NOMO-1 treated with DMSO at 0.1 percent for 48 hours (cell line): ENCODE measurements around the gene HS3ST3A1.
A peak's percentile ranks its signal among the peaks of the same experiment; 100 is the strongest.
"Not testable (repeated sequence)": the region's sequence is repeated elsewhere in the genome, so short reads cannot be mapped to it uniquely, and the experiment has no call there.

ENCODE experiments used
- DNase-seq: peaks from one replicate; lab custom pipeline; 2025; ENCODE audit not compliant: unreplicated experiment; lab: John Stamatoyannopoulos, UW

HS3ST3A1 gene

DNA sequence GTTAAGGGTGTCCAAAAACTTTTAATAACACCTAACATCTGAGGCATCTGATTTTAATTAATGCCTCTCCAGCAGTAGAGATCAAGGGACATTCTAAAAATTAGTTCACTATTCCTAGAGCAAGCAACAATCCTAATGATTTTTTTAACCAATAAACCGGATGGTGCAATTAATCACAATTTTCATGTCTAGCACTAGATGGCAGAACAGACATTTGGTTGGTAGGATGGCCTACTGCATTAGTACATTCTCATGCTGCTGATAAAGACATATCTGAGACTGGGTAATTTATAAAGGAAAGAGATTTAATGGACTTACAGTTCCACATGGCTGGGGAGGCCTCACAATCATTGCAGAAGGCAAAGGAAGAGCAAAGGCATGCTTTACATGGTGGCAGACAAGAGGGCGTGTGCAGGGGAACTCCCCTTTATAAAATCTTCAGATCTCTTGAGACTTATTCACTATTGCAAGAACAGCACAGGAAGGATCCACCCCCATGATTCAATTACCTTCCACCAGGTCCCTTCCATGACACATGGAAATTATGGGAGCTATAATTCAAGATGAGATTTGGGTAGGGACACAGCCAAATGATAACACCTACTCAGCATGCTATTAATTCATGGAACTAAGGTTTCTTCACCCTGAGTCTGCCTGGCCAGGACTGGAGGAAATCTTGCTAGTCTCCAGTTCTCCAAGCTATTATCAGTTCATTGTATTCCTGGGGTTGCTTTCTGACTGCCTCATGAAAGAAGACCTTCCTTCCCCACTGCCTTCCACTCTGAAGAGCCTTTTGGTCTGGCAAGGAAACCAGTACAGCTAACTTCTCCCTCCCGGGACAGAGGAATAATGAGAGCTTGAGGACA lies 24.8 kb downstream of the HS3ST3A1 start:
- no peak for DNase-seq

DNA sequence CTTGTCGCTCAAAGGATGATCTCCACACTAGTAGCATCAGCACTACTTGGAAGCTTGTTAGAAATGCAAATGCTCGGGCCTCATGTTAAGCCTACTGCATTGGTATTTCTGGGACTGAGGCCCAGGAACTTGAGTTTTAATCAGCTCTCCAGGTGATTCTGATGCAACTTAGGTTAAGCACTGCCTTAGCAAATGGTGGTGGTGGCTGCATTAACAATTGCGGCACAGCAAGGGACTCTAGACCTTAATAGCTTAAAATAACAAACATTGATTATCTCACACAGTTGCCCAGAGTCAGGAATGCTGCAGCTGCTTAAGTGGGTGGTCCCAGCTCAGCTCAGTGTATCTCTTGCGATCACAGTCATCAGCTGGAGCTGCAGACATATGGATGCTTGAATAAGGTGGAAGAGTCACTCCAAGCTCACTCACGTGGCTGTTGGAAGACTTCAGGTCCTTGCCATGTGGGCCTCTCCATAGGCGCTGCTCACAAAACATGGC lies 25.8 kb downstream of the HS3ST3A1 start:
- no peak for DNase-seq

DNA sequence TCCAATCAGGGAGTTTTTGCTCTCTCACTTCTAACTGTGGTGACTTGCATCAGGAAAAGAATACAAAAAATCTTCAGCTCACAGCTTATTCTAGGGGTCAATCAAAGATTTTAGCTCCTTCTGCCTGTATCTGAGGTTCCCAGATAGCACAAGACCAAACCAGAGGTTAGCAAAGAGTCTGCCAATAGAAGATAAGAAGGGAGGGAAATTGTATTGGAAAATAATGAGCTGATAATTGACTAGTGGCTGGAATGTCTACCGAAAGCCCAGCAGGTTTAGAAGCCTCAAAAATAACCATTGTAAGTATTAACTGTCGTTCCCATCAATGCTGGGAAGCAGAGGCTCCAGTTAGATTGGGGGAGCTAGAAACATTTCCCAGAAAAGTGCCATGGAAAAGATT lies 26.3 kb downstream of the HS3ST3A1 start:
- DNase-seq = no peak

DNA sequence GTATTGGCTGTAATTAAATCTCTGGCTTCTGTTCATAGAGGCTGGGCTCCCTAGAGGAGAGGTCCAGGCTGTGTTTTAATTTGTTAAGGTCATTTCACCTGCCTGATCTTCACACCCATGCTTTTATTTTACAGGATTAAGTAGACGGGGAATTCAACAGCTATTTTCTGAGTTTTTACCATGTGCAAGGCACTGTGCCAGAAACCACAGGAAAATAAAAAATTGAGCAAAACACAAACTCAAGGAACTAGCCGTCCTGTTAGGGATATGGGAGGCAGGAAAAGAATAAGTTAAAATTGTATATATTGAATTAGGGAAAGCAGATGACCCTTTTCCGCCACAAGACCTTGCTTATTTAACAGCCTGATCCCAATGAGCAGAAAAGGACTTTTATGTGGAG lies 29.1 kb downstream of the HS3ST3A1 start:
- no peak for DNase-seq

DNA sequence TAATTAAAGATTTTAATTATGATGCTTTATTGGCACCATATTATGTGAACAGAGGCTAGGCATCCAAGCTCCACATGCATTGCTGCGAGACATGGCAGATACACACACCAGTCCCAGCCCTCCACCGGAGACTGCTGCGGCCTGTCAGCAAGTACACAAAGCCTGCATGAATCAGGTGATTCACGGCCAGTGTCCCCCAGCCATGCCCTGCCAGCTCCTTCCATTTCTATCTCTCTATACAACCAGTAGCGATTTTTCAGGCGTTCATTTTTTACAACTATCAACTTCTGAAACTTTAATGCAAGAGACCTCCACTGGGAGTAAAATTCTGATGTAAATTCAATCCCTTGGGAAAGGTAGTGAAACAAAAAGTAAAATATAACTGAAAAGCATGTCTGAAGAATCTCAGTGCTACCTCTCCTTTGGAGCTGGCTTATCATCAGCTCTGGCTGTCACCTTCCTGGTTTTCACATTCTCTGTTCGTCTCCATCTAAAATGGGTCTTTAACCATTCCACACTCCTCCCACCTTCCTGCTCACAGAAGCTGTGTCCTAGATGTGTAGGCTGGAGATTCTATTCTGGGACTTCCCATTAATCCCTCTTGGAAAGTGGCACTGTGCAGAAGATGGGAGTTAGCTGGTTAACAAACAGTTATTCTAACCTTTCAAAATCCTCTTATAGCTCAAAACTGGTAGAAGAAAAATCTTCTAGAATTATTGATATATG lies 32.2 kb downstream of the HS3ST3A1 start:
- no peak for DNase-seq

DNA sequence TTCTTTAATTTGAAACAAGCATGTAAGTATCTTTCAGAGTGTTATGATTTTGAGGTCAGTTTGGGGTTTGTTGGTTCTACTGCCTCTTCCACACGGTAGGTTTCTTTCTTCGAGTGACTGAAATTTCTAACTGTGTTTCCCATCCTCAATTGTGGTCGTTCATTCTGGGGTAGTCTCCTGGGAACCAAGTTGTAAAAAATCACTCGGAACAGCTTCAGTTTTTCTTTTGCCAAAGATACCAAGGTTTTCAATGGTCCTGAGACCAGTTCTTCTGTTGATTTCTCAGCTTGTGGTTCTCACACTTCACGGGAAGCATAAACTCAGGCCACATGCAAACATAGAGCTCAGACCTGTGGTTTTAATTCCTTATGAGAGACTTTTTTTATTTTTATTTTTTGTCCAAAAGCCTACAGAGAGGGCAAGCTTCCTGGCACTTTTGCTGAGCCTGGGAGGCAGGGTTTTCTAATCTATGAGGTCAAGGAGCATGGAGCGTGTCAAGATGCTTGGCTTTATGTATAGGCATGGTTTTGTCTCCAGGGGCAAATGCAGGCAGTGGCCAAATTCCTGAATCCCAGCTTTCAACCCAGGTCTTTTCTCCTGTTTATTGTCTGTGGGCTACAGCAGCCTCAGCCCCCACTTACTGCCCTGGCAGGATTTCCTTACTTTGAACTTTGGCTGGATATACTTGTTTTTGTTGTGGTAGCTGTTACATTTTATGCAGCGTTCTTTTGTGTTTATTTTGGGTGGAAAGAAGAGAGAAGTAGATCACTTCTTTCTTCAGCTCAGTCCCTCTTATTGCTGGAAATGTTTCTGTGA lies 32.9 kb downstream of the HS3ST3A1 start:
- no peak for DNase-seq

DNA sequence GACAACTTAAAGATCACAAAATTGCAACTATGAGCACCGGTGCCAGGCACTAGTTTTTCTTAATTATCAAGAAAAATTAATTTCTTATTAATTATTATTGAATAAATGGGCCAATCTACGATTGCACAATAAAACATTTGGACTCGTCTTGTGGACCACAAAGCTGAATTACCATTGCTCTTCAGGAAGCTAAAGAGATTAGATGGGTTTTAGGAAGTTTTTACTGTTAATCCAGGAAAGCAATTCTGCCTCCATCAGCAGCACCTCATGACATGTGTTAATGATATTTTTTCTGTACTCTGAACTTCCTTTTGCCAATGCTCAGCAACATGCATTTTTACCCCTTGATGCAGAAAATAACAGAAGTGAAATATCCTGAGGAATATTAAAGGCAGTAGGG lies 37.9 kb downstream of the HS3ST3A1 start:
- no peak for DNase-seq

DNA sequence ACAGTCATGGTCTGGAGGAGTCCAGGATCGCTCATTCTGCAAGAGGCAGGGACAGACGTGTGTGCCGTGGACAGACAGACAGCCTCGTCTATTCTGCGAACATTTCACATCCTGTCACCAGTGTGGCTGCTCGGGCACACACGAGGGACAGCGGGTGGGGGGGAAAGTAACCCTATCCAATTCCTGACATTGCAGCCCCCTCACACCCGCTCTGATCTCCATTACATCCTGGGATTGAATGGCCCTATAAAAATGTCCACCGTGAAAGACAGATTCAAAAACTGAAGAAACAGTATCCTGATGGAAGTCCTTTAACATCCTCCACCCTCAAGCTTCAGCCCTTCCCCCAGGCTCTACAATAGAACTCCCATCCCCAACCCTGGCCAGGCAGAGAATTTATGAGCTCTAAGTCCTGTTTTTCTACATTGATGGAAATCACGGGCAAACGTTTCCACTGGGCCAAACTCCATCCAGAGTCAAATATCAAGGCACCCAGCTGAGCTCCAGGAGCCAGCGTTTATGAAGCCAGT lies 39.4 kb downstream of the HS3ST3A1 start:
- DNase-seq = no peak

DNA sequence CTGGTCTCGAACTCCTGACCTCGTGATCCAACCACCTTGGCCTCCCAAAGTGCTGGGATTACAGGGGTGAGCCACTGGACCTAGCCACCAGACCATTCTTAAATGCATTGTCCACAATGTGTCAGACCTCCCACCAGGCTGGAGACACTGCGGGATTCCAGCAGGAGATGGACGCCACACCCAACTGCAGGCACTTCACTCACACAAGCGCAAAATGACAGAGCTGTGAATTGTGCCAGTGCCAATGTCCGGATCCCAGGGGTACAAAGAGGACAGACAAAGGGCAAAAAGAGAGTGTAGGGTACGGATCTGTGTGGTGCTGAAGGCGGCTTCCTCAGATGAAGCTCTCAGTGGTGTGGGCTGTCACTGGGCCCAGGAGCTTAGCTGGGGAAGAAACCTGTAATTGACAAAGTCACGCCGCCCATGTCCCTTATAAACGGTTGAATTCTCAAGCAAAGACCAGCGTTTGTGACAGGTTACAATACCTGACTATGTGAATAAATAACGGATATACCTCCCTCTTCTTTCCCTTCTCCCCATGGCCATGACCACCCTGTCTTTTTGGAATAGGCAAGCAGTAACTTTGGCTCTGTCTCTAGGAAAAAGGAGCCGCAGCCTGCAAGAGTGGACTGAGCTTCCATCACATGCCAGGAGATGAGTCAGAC lies 40.0 kb downstream of the HS3ST3A1 start:
- no peak for DNase-seq

DNA sequence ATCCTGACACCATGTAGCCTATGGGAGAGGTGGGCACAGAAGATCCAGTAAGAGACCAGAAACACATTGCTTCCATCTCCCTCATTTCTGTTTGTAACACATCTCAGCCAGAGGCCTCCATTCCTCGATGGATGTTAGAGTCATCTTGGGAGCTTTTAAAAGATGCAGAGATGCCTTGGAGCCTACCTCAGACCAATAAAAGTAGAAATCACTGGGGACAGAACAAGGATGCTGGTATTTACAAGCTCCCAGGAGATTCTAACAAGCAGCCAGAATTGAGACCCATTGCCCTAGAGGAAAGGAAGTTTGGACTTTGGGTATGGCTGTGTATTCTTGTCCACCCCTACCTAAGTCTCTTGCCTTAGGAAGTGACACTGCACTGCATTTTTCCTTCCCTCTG lies 40.8 kb downstream of the HS3ST3A1 start:
- no peak for DNase-seq

DNA sequence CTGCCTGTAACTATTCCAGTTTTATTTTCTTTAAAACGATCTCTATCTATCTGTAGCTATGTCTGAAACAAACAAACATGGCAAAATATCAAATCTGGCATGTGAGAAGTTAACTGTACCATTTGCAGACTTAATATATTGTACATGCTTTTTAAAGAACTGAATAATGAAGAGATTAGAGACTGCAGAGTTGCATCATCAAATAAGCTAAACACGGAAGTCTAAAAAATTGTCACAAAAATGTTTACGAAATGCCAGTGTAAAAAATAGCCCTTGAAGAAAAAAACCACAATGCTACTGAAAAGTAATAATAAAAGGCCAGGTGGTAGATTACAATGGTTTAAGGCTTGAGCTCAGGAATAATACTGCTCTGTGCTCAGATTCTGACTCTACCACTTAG lies 43.1 kb downstream of the HS3ST3A1 start:
- DNase-seq = peak; percentile 59

DNA sequence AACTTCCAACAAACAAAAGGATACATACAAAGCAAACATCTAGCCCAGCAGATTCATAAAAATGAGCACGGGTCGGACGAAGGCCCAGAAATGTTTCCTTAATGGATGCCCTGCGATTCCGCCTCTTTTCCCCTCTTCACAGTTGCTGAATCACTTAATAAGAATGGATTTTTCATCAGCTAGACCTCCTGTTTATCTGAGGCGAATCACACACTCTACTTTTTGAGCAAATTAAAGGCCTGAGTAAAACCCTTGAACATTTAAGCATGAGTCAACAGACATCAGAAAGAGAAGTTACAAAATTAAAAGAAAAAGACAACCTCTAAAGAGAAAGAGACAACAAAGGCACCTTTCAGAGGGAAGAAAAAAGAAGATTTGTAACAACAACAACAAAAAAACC lies 44.7 kb downstream of the HS3ST3A1 start:
- no peak for DNase-seq

DNA sequence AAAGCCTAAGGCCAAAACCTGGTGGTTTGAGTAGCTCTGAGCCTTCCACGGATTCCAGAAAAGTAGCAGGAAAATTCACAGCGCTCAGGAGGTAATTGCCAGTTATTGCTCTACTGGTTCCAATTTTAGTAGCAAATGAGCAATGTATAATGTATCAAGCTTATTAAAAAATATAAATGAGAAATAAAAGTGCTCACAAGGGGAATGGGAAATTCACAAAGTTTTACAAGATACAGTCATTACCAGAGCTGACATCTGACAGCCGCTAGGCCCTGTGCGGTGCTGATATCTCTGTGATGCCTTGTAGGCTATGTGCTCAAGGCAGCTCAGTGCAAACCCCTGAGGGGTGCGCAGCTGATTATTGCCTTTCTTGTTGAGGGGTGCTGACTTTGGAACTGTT lies 47.5 kb downstream of the HS3ST3A1 start:
- no peak for DNase-seq

DNA sequence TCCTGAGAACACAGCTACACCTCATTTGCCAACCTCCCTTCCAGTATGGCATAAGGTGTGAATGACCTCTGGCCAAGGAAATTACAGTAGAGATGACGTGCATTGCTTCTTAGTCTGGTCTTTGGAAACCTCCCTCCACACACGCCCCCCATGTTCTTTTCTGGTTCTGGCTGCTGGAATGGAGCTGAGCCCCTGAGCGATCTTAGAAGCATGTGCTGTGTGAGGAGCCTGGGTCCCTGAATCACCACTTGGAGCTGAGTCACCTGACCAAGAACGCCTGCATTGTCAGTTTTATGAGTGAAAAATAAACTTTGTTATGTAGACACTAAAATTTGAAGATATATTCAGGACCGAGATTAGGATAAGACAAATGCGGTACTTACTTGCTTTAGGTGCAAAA lies 51.4 kb downstream of the HS3ST3A1 start:
- no peak for DNase-seq

DNA sequence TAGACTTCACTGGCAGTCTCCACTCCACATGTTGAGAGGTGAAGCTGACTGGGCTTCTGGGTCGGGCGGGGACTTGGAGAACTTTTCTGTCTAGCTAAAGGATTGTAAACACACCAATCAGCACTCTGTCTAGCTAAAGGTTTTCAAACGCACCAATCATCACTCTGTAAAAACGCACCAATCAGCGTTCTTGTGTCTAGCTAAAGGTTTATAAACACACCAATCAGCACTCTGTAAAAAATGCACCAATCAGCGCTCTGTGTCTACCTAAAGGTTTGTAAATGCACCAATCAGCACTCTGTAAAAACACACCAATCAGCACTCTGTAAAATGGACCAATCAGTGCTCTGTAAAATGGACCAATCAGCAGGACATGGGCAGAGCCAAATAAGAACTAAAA lies 53.2 kb downstream of the HS3ST3A1 start:
- DNase-seq = not testable (repeated sequence)

DNA sequence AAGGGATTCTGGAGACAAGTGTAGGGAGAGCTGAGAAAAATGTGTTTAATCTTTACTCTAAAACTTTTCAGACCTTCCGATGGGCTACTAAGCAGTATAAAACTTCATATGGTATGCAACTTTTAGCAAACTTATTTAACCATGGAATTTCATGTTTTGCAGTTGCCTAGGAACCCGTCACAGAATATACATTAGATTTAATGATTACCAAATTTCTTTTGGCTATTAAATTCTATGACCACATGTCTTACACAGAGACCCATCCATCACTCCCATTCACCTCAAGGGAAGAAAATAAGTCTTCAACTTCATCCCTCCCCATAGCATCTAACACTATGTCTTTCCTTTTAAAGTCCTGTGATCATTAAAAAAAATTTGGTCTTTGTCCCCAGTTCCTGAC lies 54.9 kb downstream of the HS3ST3A1 start:
- DNase-seq = no peak

DNA sequence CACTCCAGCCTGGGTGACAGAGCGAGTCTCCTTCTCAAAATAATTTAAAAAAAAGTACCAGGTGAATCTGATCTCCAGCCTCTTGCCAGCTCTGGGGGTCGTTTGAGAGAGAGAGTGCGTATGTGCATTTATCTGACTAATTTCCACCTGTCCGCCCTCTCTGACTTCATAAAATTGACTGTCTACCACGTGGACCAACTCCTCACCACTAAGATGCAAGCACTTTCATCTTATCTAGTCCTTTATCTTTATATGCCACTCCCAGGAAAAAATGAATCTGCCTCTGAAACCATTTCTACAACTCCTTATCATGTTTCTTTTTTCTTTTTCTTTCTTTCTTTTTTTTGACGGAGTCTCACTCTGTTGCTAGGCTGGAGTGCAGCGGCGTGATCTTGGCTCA lies 55.8 kb downstream of the HS3ST3A1 start:
- DNase-seq = no peak

DNA sequence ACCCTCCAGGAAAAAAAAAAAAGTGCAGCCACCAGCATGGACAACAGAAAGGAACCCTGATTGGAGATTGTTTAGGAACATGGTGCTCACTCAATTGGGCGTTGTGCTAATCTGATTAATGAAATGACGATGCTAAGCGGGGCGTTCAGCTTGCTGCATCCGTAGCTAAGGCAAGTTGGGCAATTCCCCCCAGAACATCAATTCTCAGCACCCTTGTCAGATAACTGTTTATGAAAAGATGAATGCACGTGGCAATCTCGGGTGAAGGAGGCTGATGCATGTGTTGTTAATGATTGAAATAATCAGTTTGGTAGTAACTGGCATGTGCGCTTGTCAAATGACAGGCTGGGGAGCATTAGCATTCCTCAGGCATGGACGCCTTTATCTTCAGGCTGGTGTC lies 57.0 kb downstream of the HS3ST3A1 start:
- DNase-seq = no peak

DNA sequence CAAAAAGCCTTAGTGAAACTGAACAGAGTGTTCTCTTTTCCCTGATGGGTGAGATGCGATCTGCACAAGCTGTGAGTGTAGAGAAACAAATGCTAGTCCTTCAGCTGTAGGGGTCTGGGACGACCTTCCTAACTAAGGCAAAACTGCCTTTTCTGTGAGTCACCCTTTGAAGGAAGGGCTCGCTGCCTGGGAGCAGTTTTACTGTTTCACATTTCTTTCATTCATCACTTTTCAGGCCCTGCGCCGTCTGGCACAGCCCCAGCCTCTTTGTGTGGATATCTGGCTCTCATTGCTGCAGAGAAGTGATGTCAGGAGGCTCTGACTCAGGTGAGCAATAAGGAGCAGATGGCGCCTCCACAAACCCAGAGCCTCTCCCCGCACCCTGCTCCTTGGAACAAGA lies 57.4 kb downstream of the HS3ST3A1 start:
- no peak for DNase-seq

DNA sequence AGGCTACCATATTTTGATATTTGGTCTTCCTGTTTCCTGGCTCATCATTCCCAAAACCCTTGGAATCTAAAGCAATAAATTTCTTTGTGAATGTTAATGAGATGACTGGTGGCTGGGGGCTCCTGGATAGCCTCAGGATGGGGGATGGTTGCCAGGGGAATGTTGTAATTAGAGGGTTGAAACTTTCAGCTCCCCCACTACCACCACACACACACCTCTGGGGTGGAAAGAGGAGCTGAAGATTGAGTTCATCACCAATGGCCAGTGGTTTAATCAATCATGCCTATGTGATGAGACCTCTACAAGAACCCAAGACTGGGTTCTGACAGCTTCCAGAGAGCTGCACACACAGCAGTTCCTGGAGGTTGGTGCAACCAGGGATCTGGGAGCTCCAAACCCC lies 59.1 kb downstream of the HS3ST3A1 start:
- DNase-seq = no peak

DNA sequence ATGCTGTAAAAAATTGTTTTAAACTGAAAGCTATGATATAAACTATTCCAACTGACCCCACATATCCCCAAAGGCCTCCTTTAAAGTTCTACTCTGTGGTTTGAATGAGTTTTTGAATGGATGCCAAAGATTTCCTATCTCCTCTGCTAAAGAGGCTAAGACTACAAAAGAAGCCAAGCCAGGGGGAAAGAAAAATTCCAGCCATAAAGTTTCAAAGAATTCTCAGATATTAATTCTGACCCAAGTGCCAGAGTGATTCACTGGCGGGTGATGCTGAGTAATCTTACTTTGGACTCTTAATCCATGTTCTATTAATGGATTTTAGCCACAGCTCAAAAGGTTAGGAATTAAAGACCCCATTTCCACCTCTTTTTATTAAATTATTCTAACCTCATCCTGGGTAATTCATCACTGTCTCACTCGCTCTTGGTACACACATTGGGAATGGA lies 60.7 kb downstream of the HS3ST3A1 start:
- DNase-seq = no peak
